Stimulated activated CD8-positive, alpha-beta memory T cell treated with anti-CD3 and anti-CD28 coated beads, Interleukin-2, amount 100 ng/mL, for 1 hour (primary cell): ENCODE measurements around the gene ARL14.

Experiments
- DNase-seq, 2 donors: peaks; one replicate each; pipeline ENCODE4 v3.0.0-alpha.2; 2020; ENCODE audit warnings: low read depth in 2 of 2

ARL14 gene

GRCh38 chr3:160676547-160677303, at the start of gene ARL14:
Gene ARL14 (plus strand): TSS chr3:160677160. CDS start chr3:160677347, 187 bp downstream.
- DNase-seq = no peak

GRCh38 chr3:160629491-160629890, 47.5 kb upstream of the ARL14 start:
- no peak for DNase-seq

GRCh38 chr3:160633361-160634083, 43.4 kb upstream of the ARL14 start:
- no peak for DNase-seq

GRCh38 chr3:160635213-160635612, 41.7 kb upstream of the ARL14 start:
- no peak for DNase-seq

GRCh38 chr3:160637086-160637485, 39.9 kb upstream of the ARL14 start:
- DNase-seq = no peak

GRCh38 chr3:160638184-160638583, 38.8 kb upstream of the ARL14 start:
- DNase-seq = no peak

GRCh38 chr3:160641665-160642309, 35.2 kb upstream of the ARL14 start:
- DNase-seq = no peak

- DNase-seq = no peak
Measured at GRCh38 chr3:160643994-160644393, 33.0 kb upstream of the ARL14 start.

GRCh38 chr3:160644491-160644890, 32.5 kb upstream of the ARL14 start:
- DNase-seq = no peak

- no peak for DNase-seq
Measured at GRCh38 chr3:160648701-160649100, 28.3 kb upstream of the ARL14 start.

- DNase-seq = no peak
Measured at GRCh38 chr3:160649596-160649995, 27.4 kb upstream of the ARL14 start.

- DNase-seq = no peak
Measured at GRCh38 chr3:160653512-160653911, 23.4 kb upstream of the ARL14 start.

GRCh38 chr3:160660902-160661301, 16.1 kb upstream of the ARL14 start:
- no peak for DNase-seq

- DNase-seq = no peak
Measured at GRCh38 chr3:160661660-160662059, 15.3 kb upstream of the ARL14 start.

- DNase-seq = no peak
Measured at GRCh38 chr3:160665231-160665630, 11.7 kb upstream of the ARL14 start.

- DNase-seq = no peak
Measured at GRCh38 chr3:160665784-160666526, 11.0 kb upstream of the ARL14 start.

GRCh38 chr3:160667452-160667851, 9.5 kb upstream of the ARL14 start:
- no peak for DNase-seq

GRCh38 chr3:160668454-160668853, 8.5 kb upstream of the ARL14 start:
- DNase-seq = no peak

GRCh38 chr3:160671231-160671630, 5.7 kb upstream of the ARL14 start:
- no peak for DNase-seq

- DNase-seq = no peak
Measured at GRCh38 chr3:160671995-160672394, 5.0 kb upstream of the ARL14 start.

GRCh38 chr3:160673188-160673587, 3.8 kb upstream of the ARL14 start:
- DNase-seq = no peak

- DNase-seq = no peak
Measured at GRCh38 chr3:160675566-160676124, 1.3 kb upstream of the ARL14 start.
